BJ (cell line): ENCODE measurements around the gene NECTIN2. TPM values are rescaled to one million over a fixed set of nuclear protein-coding genes. Genes with fewer than 3 reads are reported as not detected.
"Not testable (repeated sequence)": the region's sequence is repeated elsewhere in the genome, so short reads cannot be mapped to it uniquely, and the experiment has no call there.

Source experiments
- CTCF ChIA-PET: fragments of 350-600 bp; formaldehyde crosslinking; extraction: SDS; loops from one replicate; lab custom pipeline; 2021; ENCODE audit warnings: antibody characterized with exemption, inconsistent platforms; lab: Yijun Ruan, JAX
- POLR2A ChIA-PET: fragments of 300-600 bp; sonication (Branson Sonifier 250); formaldehyde crosslinking; extraction: SDS; loops from one replicate; lab custom pipeline; 2021; ENCODE audit warnings: antibody characterized with exemption; lab: Charles Lee
- DNase-seq: peaks from one replicate; pipeline ENCODE4 v3.0.0-alpha.2; 2011; ENCODE audit warnings: low read depth
- H3K27me3 ChIP-seq: 2 replicates; pipeline ENCODE4 v1.6.0; 2011; ENCODE audit warnings: low read length; ENCODE audit not compliant: control insufficient read depth, insufficient read depth
- H3K36me3 ChIP-seq: 2 replicates; pipeline ENCODE4 v1.5.1; 2011; ENCODE audit warnings: low read length; ENCODE audit not compliant: control insufficient read depth, insufficient read depth
- H3K4me3 ChIP-seq: 2 replicates; pipeline ENCODE4 v1.5.1; 2011; ENCODE audit warnings: low read depth, mild to moderate bottlenecking, control low read depth, low read length
- polyA plus RNA-seq: library from polyadenylated mRNA; depleted of rRNA; stranded (reverse); fragments of >200 nt; gene quantifications from 2 replicates; pipeline ENCODE4 v1.2.3, GENCODE V29; 2011
- TF ChIP-seq, protein P1 (sequence below): IDR thresholded peaks from 2 replicates; pipeline ENCODE4 v1.5.1; 2011; ENCODE audit warnings: low read depth, mild to moderate bottlenecking, control low read depth, inconsistent platforms, low read length, moderate library complexity; ENCODE audit not compliant: insufficient read depth

Gene NECTIN2
- polyA plus RNA-seq, 1 experiment: 107 TPM

DNA sequence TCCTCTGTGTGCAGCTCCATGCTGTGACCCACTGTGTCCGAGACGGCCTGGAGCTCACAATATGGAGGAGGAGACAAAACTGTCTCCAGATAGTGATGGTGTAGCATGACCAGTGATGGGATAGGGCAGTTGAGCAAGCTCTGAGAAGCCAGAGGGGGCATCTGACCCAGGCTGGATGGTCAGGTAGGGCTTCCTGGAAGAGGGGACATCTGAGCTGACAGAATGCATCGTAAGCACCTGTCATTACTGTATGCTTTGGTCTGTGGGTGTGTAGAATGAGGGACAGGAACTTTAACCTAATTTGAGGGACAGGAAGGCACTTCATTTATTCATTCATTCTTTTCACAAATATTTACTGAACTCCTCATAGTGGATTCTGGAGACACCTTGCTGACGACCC is 38.5 kb downstream of the NECTIN2 start:
- H3K4me3 ChIP-seq: no peak overlapping the region
- TF ChIP-seq, protein P1, sequence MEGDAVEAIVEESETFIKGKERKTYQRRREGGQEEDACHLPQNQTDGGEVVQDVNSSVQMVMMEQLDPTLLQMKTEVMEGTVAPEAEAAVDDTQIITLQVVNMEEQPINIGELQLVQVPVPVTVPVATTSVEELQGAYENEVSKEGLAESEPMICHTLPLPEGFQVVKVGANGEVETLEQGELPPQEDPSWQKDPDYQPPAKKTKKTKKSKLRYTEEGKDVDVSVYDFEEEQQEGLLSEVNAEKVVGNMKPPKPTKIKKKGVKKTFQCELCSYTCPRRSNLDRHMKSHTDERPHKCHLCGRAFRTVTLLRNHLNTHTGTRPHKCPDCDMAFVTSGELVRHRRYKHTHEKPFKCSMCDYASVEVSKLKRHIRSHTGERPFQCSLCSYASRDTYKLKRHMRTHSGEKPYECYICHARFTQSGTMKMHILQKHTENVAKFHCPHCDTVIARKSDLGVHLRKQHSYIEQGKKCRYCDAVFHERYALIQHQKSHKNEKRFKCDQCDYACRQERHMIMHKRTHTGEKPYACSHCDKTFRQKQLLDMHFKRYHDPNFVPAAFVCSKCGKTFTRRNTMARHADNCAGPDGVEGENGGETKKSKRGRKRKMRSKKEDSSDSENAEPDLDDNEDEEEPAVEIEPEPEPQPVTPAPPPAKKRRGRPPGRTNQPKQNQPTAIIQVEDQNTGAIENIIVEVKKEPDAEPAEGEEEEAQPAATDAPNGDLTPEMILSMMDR: no peak
- DNase-seq: no peak
- ChIA-PET POLR2A (interaction anchor here (0.6 kb wide), 1 partner anchor 746 kb away, joined by 4 read pairs; no protein-coding TSS in a partner anchor), CTCF (interaction anchor here (1.0 kb wide), 1 partner anchor 101 kb away, joined by 3 read pairs; no protein-coding TSS in a partner anchor)
- H3K36me3 ChIP-seq: peaks cover 21% of the 10 kb centered on the region
- no peaks in the 10 kb centered on the region for H3K27me3 ChIP-seq

DNA sequence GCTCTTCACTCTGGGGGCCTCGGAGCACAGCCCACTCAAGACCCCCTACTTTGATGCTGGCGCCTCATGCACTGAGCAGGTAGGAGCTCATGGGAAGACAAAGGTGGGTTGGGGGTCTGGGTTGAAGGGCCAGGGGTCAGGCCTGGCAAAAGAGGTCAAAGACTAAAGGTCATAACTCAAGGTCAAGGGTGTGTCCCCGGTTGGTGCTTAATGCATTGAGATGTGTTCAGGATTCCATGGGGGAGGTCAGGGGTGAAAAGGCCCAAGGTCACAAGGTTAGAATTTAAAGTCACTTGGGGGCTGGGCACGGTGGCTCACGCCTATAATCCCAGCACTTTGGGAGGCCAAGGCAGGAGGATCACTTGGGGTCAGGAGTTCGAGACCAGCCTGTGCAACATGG is 40.0 kb downstream of the NECTIN2 start:
- TF ChIP-seq, protein P1: no peak
- Histone ChIP-seq H3K4me3 (no peak overlapping the region), H3K27me3 (no peaks in the 10 kb centered on the region), H3K36me3 (peaks cover 16% of the 10 kb centered on the region)
- CTCF ChIA-PET: interaction anchor here (1.9 kb wide), 1 partner anchor 10 kb away, joined by 5 read pairs; no protein-coding TSS in a partner anchor
- POLR2A ChIA-PET: no interaction called here
- no peak for DNase-seq

- H3K27me3 ChIP-seq: no peaks in the 10 kb centered on the region
- no peak for DNase-seq
- H3K36me3 ChIP-seq: peaks cover 16% of the 10 kb centered on the region
- H3K4me3 ChIP-seq: no peak overlapping the region
- TF ChIP-seq, protein P1: no peak
- ChIA-PET CTCF (interaction anchor here (0.6 to 1.9 kb wide), 2 partner anchors 11 to 597 kb away, joined by 4 to 5 read pairs; no protein-coding TSS in a partner anchor), POLR2A (no interaction called here)
Observed at GRCh38 chr19:44887648-44888047, 41.6 kb downstream of the NECTIN2 start.

DNA sequence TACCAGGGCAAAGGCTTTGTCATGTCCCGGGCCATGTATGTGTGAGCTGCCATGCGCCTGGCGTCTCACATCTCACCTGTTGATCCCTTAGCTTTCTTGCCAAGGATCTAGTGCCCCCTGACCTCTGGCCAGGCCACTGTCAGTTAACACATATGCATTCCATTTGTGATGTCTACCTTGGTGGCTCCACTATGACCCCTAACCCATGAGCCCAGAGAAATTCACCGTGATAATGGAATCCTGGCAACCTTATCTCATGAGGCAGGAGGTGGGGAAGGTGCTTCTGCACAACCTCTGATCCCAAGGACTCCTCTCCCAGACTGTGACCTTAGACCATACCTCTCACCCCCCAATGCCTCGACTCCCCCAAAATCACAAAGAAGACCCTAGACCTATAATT is 42.2 kb downstream of the NECTIN2 start:
- H3K36me3 ChIP-seq: peaks cover 22% of the 10 kb centered on the region
- DNase-seq, POLR2A ChIA-PET, H3K4me3 ChIP-seq, CTCF ChIA-PET, H3K27me3 ChIP-seq: not testable (repeated sequence)

GRCh38 chr19:44889830-44890365 is 43.8 kb downstream of the NECTIN2 start:
- DNase-seq: no peak
- Histone ChIP-seq H3K4me3 (peak overlapping the region; percentile 57), H3K36me3 (peaks cover 34% of the 10 kb centered on the region), H3K27me3 (no peaks in the 10 kb centered on the region)
- CTCF ChIA-PET: interaction anchor here (4.0 kb wide), 1 partner anchor 13 kb away, joined by 31 read pairs; no protein-coding TSS in a partner anchor
- TF ChIP-seq, protein P1: no peak
- POLR2A ChIA-PET: interaction anchor here (0.6 to 0.7 kb wide), 4 partner anchors 38 to 1984 kb away, joined by 3 to 11 read pairs (median 4); no protein-coding TSS in a partner anchor
